H1 (cell line): ENCODE results near the gene SHC1. TPM values are rescaled to one million over a fixed set of nuclear protein-coding genes. Genes with fewer than 3 reads are reported as not detected.

ENCODE experiments used
- ASH2L ChIP-seq: fragments of 200-600, 300-600 bp; sonication (generic); IDR thresholded peaks from one replicate; pipeline ENCODE4 v1.7.1; 2017; ENCODE audit warnings: low read length
- BCL11A ChIP-seq, 2 experiments: IDR thresholded peaks; one replicate each; pipeline ENCODE4 v1.6.1; 2011; ENCODE audit warnings: low read depth in 2 of 2, low read length in 2 of 2, mild to moderate bottlenecking in 2 of 2
- GTF2F1 ChIP-seq: IDR thresholded peaks from 2 replicates; pipeline ENCODE4 v1.6.1; 2012; ENCODE audit warnings: low read depth, low read length, improper control_type of control experiment, borderline replicate concordance
- NANOG ChIP-seq: IDR thresholded peaks from 2 replicates; pipeline ENCODE4 v1.6.1; 2011; ENCODE audit warnings: low read length, low read depth, mild to moderate bottlenecking, inconsistent platforms; ENCODE audit not compliant: insufficient read depth, poor library complexity, severe bottlenecking
- NRF1 ChIP-seq: IDR thresholded peaks from 2 replicates; pipeline ENCODE4 v1.6.1; 2011; ENCODE audit warnings: mild to moderate bottlenecking, low read depth, low read length, improper control_type of control experiment
- polyA plus RNA-seq, 7 experiments: library from polyadenylated mRNA; depleted of rRNA in 3 of 7; stranded (reverse) in 5 of 7; unstranded in 2 of 7; fragments of >200 nt in 5 of 7; fragments of 200-250 nt in 2 of 7; gene quantifications; 1 replicate in 5 of 7; 2 replicates in 1 of 7; 4 replicates in 1 of 7; pipeline versions ENCODE4 v1.2.1 to v1.2.3, GENCODE V29; 2011 to 2013; ENCODE audit warnings: missing spikeins in 2 of 7, mixed read lengths in 2 of 7
- total RNA-seq: library from RNA; stranded (reverse); fragmentation: NEBNext Ultra II Directional; extraction: Animal tissue kit (Norgen Biotek cat#: 25700); gene quantifications from 2 replicates; pipeline ENCODE4 v1.2.1, GENCODE V29; 2021

The SHC1 gene
- total and polyA plus RNA-seq, 2 of the 8 experiments (the other 6 are each of a cell fraction or from before 2014, with no cell fraction given), result 177 to 212 TPM

- TF ChIP-seq GTF2F1 (no peak), NANOG (no peak), ASH2L (peak; percentile 40), BCL11A (IDR thresholded peaks at IDR 0.05; ENCODE audit: low read depth in 2 of 2, low read length in 2 of 2) (no peak), NRF1 (no peak)
Measured at GRCh38 chr1:155004352-155005075, 34.0 kb upstream of the SHC1 start (continued).
